GM23338 (cell line): Measurements from ENCODE around the gene RFX7. TPM values are rescaled to one million over a fixed set of nuclear protein-coding genes. Genes with fewer than 3 reads are reported as not detected.
A peak's percentile ranks its signal among the peaks of the same experiment; 100 is the strongest.

Experiments
- ATAC-seq: fragments of 200-7000 bp; cut with Tn5 transposase; 3 replicates; pipeline ENCODE4 v1.9.1; 2020
- DNase-seq: peaks from one replicate; pipeline ENCODE4 v3.0.0-alpha.2; 2015; ENCODE audit warnings: low spot score
- H2AFZ ChIP-seq: fragments of 200-600 bp; sonication (generic); 2 replicates; pipeline ENCODE4 v1.8.0; 2016; ENCODE audit warnings: antibody characterized with exemption, mild to moderate bottlenecking, moderate library complexity
- H3F3A ChIP-seq: fragments of 200-600 bp; sonication (generic); replicated peaks from 2 replicates; pipeline ENCODE4 v1.8.0; 2017; ENCODE audit warnings: antibody characterized with exemption, mixed run types, low read depth
- H3K27ac ChIP-seq: fragments of 200-600 bp; sonication (generic); 2 replicates; pipeline ENCODE4 v1.6.1; 2016; ENCODE audit warnings: low read depth
- H3K27me3 ChIP-seq: fragments of 200-600 bp; sonication (generic); 2 replicates; pipeline ENCODE4 v1.8.0; 2016; ENCODE audit warnings: mild to moderate bottlenecking, mixed run types, moderate library complexity; ENCODE audit not compliant: insufficient read depth
- H3K36me3 ChIP-seq: fragments of 200-600 bp; sonication (generic); 2 replicates; pipeline ENCODE4 v1.8.0; 2016; ENCODE audit warnings: mild to moderate bottlenecking; ENCODE audit not compliant: insufficient read depth
- H3K4me1 ChIP-seq: fragments of 200-600 bp; sonication (generic); 2 replicates; pipeline ENCODE4 v1.8.0; 2016; ENCODE audit warnings: mild to moderate bottlenecking, moderate library complexity; ENCODE audit not compliant: insufficient read depth
- H3K4me2 ChIP-seq: fragments of 200-600 bp; sonication (generic); 2 replicates; pipeline ENCODE4 v1.7.1; 2017; ENCODE audit warnings: mixed run types
- H3K4me3 ChIP-seq: fragments of 200-600 bp; sonication (generic); 2 replicates; pipeline ENCODE4 v1.6.1; 2016; ENCODE audit warnings: mixed run types
- H3K79me2 ChIP-seq: fragments of 200-600 bp; sonication (generic); replicated peaks from 2 replicates; pipeline ENCODE4 v1.8.0; 2017; ENCODE audit warnings: mild to moderate bottlenecking; ENCODE audit not compliant: insufficient read depth
- H3K9me2 ChIP-seq: fragments of 200-600 bp; sonication (generic); 2 replicates; pipeline ENCODE4 v1.8.0; 2017; ENCODE audit not compliant: insufficient read depth
- H4K20me1 ChIP-seq: fragments of 200-600 bp; sonication (generic); replicated peaks from 2 replicates; pipeline ENCODE4 v1.8.0; 2017; ENCODE audit warnings: mild to moderate bottlenecking; ENCODE audit not compliant: insufficient read depth
- H3K27ac Mint-ChIP-seq: 2 replicates; pipeline ENCODE4 v1.8.0; 2020; ENCODE audit warnings: inconsistent platforms, mild to moderate bottlenecking, moderate library complexity, mixed read lengths
- H3K27me3 Mint-ChIP-seq: 3 replicates; pipeline ENCODE4 v1.8.0; 2022; ENCODE audit warnings: low read depth, mild to moderate bottlenecking, moderate library complexity, mixed read lengths, inconsistent platforms; ENCODE audit not compliant: insufficient read depth, poor library complexity
- H3K36me3 Mint-ChIP-seq: 3 replicates; pipeline ENCODE4 v1.8.0; 2021; ENCODE audit warnings: low read depth, mild to moderate bottlenecking, inconsistent platforms, moderate library complexity, mixed read lengths
- H3K4me1 Mint-ChIP-seq: 3 replicates; pipeline ENCODE4 v1.8.0; 2020; ENCODE audit warnings: mild to moderate bottlenecking, inconsistent platforms, mixed read lengths
- H3K4me3 Mint-ChIP-seq: 3 replicates; pipeline ENCODE4 v1.8.0; 2021; ENCODE audit warnings: moderate library complexity, mild to moderate bottlenecking, inconsistent platforms, mixed read lengths
- H3K9me3 Mint-ChIP-seq: 3 replicates; pipeline ENCODE4 v1.8.0; 2020; ENCODE audit warnings: moderate library complexity, mild to moderate bottlenecking, inconsistent platforms, mixed read lengths
- CREB1 ChIP-seq: fragments of 250-450 bp; sonication (Bioruptor Pico); IDR thresholded peaks from 2 replicates; pipeline ENCODE4 v1.5.0; 2020; ENCODE audit warnings: low read depth, mild to moderate bottlenecking, moderate library complexity
- NANOG ChIP-seq: IDR thresholded peaks from 2 replicates; pipeline ENCODE4 v1.6.1; 2016; ENCODE audit warnings: antibody characterized with exemption, borderline replicate concordance
- POLR2AphosphoS5 ChIP-seq: IDR thresholded peaks from 2 replicates; pipeline ENCODE4 v1.6.1; 2016; ENCODE audit warnings: antibody characterized with exemption, low read depth
- REST ChIP-seq: IDR thresholded peaks from one replicate; pipeline ENCODE4 v1.6.1; 2018; ENCODE audit warnings: antibody characterized with exemption; ENCODE audit not compliant: unreplicated experiment
- STAT1 ChIP-seq: IDR thresholded peaks from one replicate; pipeline ENCODE4 v1.6.1; 2016; ENCODE audit warnings: antibody characterized with exemption; ENCODE audit not compliant: unreplicated experiment
- ZNF114 ChIP-seq: fragments of 250-450 bp; sonication (Bioruptor Pico); IDR thresholded peaks from 2 replicates; pipeline ENCODE4 v1.5.0; 2020; ENCODE audit warnings: mild to moderate bottlenecking, moderate library complexity
- ZNF462 ChIP-seq: fragments of 250-450 bp; sonication (Bioruptor Pico); IDR thresholded peaks from 2 replicates; pipeline ENCODE4 v1.5.0; 2020; ENCODE audit warnings: mild to moderate bottlenecking, moderate library complexity
- polyA plus RNA-seq: library from polyadenylated mRNA; unstranded; fragments of >200 nt; fragmentation: Nextera tagmentation; extraction: Ambion mirVana; gene quantifications from 2 replicates; pipeline ENCODE4 v1.2.1, GENCODE V29; 2016
- total RNA-seq: library from RNA; depleted of rRNA; stranded (reverse); fragments of >200 nt; shearing (Covaris generic); gene quantifications from 2 replicates; pipeline ENCODE4 v1.2.3, GENCODE V29; 2014

The RFX7 gene
- total and polyA plus RNA-seq, 2 experiments from 2014 or later = 17.6 to 33.6 TPM

GRCh38 chr15:56184516-56184915 is 59.2 kb downstream of the RFX7 start (continued):
- no peak for TF ChIP-seq ZNF462 (CRISPR knock-in tag)
- TF ChIP-seq STAT1 = no peak
- TF ChIP-seq POLR2AphosphoS5 = no peak

- Mint-ChIP-seq H3K9me3 (peaks cover 18% of the 10 kb centered on the region), H3K27me3 (peaks cover 2% of the 10 kb centered on the region), H3K36me3 (peaks cover 30% of the 10 kb centered on the region), H3K4me1 (0 out of 3 replicates have a peak, but pooled peaks cover 3% of the 10 kb centered on the region), H3K27ac (no peak overlapping the region), H3K4me3 (no peak overlapping the region)
- H3K27me3 ChIP-seq = no peaks in the 10 kb centered on the region
- no peaks in the 10 kb centered on the region for H3K4me1 ChIP-seq
- 0 out of 2 replicates have a peak overlapping the region, but pooled peaks have one; percentile 13 for H3K27ac ChIP-seq
- H3K4me2 ChIP-seq = no peak overlapping the region
- DNase-seq = no peak
- H2AFZ ChIP-seq = no peak overlapping the region
- peaks cover 19% of the 10 kb centered on the region for H4K20me1 ChIP-seq
- TF ChIP-seq NANOG (no peak), CREB1 (CRISPR knock-in tag) (no peak), POLR2AphosphoS5 (no peak), ZNF114 (no peak), REST (no peak)
- no peaks in the 10 kb centered on the region for H3K36me3 ChIP-seq
- H3K79me2 ChIP-seq = peaks cover 100% of the 10 kb centered on the region
- ATAC-seq = no peak
- H3K4me3 ChIP-seq = no peak overlapping the region
- no peaks in the 10 kb centered on the region for H3K9me2 ChIP-seq
- H3F3A ChIP-seq = no peaks in the 10 kb centered on the region
Measured at GRCh38 chr15:56180851-56181250, 62.8 kb downstream of the RFX7 start.
